ENCODE results near the gene ALG14.

The ALG14 gene

DNA sequence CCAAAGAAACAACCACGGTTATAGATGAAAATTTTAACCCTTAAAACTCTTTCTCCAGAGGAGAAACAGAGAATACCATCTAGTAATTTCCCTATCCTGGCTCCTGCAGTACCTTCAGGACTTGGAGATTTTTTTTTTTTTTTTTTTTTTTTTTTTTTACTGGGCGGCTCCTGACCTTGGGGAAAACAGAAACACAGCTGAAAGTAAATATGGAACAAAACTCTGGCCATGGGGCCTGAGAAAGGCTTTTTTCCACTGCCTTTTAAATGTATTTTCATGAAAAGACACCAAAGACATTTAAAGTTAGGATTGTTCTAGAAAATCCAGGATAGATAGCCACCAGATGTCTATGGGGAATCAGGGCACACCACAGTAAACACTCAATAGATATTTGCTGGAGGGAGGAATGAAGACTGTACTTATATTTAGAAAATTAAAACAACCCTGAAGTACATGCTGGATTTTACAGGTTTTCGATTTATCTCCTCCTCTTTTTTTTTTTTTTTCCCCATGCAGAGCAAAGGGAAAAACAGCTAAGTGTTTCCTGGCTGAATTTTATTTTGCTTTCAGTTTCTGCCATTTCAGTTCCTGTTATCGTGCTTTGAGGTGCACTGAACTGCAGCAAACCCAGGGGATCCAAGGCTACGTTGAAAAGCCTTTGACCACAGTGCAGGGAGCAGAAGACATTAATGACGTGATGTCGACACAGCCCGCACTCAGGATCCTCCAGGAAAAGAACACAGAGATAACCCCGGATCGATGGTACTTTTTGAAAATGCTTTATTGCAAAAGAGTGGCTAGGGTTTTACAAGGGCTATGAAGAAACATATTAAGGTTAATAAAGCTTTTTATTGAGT, 110.1 kb downstream of the ALG14 start:
- TF ChIP-seq ZNF274 (IDR thresholded peaks at IDR 0.05; ENCODE audit: low read depth, low read length) = no peak

DNA sequence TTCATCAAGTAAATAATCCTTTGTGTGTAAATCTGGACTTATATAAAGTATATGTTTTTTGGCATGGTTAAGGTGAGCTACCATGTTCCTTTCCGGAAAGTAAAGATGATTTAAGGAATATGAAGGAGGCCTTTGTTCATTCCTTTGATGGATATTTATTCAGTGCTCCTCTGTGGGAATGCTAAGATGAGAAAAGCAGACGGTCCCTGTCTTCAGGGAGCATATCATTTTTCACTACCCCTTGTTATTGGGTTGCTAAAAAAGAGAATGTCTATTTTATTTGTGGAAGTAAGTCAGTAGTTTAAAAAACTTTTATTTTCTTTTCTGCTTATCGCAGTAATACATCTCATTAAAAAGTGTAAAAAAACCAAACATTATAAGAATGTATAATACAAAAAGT, 110.8 kb downstream of the ALG14 start:
- no peak overlapping the region for H3K4me3 ChIP-seq (ENCODE audit: low read length)
- TF ChIP-seq ZNF274 (IDR thresholded peaks at IDR 0.05; ENCODE audit: low read depth, low read length) = no peak

More for the DNA sequence above, 110.1 kb downstream of the ALG14 start:
- peak overlapping the region; percentile 69; the same call in 1 of the 2 replicates for H3K4me3 ChIP-seq (ENCODE audit: low read length)

DNA sequence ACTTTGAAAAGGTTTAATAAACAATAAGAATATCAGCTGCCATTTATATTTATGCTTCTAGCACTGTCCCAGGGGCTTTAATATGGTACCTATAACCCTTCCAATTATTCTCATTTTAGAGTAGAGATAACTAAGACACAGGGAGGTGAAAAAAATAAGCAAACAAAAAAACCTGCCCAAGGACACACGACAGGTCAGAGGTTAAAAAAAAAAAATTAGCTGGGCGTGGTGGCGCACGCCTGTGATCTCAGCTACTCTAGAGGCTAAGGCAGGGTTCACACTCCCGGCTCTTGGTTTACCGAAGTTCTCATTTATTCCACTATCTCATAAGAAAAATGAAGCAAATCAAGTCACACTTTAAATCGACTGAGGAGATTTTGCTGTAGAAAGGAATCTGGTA, 111.2 kb downstream of the ALG14 start:
- no peak for TF ChIP-seq ZNF274 (IDR thresholded peaks at IDR 0.05; ENCODE audit: low read depth, low read length)

DNA sequence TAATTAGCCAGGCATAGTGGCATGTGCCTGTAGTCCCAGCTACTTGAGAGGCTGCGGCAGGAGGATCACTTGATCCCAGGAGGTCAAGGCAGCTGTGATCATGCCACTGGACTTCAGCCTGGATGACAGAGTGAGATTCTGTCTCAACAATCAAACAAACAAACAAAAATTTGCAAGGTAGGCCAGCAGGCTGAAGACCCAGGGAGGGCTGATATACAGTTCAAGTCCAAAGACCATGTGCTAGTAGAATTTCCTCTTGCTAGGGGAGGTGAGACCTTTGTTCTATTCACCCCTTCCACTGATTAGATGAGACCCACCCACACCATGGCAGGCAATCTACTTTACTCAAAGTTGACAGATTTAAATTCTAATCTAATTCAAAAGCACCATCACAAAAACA, 114.7 kb downstream of the ALG14 start:
- no peak for TF ChIP-seq ZNF274 (IDR thresholded peaks at IDR 0.05; ENCODE audit: low read depth, low read length)
- no peak overlapping the region for H3K4me3 ChIP-seq (ENCODE audit: low read length)

More for the DNA sequence above, 111.2 kb downstream of the ALG14 start:
- H3K4me3 ChIP-seq (ENCODE audit: low read length) = no peak overlapping the region

DNA sequence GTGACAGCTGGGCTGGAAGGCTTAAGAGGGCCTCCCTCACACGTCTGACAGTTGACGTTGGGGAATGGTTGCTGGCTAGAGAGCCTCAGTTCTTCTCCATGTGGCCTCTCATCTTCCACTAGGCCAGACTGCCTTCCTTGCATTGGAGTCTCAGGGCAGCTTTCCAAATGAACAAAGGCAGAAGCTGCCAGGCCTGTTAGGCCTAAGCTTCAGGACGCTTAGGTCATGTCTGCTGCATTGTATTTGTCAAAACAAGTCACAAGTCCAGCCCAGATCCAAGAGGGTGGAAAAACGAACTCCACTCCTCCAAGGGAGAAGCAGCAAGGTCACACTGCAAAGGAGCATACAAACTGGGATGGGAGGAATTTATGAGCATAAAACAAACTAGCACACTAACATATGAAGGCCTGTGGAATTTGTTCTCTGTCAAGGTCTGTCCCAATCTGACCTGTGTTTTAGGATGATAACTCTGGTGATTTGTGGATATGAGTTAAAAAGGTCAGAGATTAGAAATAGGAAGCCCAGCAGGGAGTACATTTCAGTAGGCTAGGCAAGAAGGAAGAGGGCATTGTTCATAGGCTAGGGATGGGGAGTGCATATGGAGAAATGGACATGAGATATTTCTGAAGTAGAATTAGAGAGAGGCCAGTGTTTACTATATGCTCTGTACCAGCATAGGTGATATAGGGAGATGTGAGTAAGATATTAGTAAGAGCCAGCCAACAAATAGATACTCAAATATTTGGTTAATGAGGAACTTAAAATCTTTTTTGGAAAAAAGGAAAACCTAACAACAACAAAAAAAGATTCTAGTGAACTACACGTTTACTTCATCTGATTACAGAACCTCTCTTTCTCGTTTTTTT, 116.8 kb downstream of the ALG14 start:
- no peak for TF ChIP-seq ZNF274 (IDR thresholded peaks at IDR 0.05; ENCODE audit: low read depth, low read length)

GRCh38 chr1:94954263-94955220, 118.2 kb downstream of the ALG14 start:
- H3K4me3 ChIP-seq (ENCODE audit: low read length) = no peak overlapping the region
- TF ChIP-seq ZNF274 (IDR thresholded peaks at IDR 0.05; ENCODE audit: low read depth, low read length) = no peak

More for the DNA sequence above, 116.8 kb downstream of the ALG14 start:
- H3K4me3 ChIP-seq (ENCODE audit: low read length) = no peak overlapping the region

DNA sequence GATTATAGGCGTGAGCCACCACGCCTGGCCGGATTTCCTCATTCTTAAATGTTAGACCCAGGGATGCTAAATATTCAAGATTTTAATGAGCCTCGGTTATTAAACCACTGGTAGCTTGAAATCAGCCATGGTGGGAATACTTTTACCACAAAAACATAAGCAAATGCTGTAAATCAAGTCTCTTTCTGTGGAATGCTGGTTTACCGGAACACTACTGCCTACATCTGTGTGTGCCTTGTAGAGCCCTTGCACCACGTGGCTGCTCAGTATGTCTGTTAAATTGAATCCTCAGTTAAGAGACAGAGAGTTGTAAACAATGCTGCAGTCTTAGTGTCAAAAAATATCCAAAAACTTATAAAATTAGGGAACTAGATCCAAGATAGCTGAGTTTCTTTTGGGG, 119.0 kb downstream of the ALG14 start:
- no peak overlapping the region for H3K4me3 ChIP-seq (ENCODE audit: low read length)
- no peak for TF ChIP-seq ZNF274 (IDR thresholded peaks at IDR 0.05; ENCODE audit: low read depth, low read length)

GRCh38 chr1:94953107-94953506, 119.6 kb downstream of the ALG14 start:
- no peak overlapping the region for H3K4me3 ChIP-seq (ENCODE audit: low read length)
- TF ChIP-seq ZNF274 (IDR thresholded peaks at IDR 0.05; ENCODE audit: low read depth, low read length) = no peak

DNA sequence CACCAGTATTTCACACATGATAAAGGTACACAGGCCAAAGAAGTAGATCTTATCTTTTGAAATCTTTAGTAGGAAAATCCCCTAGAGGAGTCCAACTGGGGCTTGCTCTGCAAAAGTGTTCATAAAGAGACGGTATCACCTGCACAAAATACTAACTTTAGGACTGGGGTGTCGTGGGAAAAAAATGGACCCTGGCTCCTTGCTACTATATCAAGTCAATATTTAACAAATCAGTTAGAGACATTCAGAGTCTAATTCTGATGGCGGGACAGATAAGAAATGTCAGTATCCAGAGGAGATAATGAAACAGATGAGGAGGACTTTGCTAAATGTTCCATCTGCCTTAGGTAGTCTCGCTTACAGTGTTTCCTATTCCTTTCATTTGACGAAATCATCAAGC, 120.2 kb downstream of the ALG14 start:
- no peak overlapping the region for H3K4me3 ChIP-seq (ENCODE audit: low read length)

GRCh38 chr1:94951509-94952208, 121.1 kb downstream of the ALG14 start:
- H3K4me3 ChIP-seq (ENCODE audit: low read length) = no peak overlapping the region
- TF ChIP-seq ZNF274 (IDR thresholded peaks at IDR 0.05; ENCODE audit: low read depth, low read length) = no peak

More for the DNA sequence above, 120.2 kb downstream of the ALG14 start:
- TF ChIP-seq ZNF274 (IDR thresholded peaks at IDR 0.05; ENCODE audit: low read depth, low read length) = no peak

- TF ChIP-seq ZNF274 (IDR thresholded peaks at IDR 0.05; ENCODE audit: low read depth, low read length) = no peak
- H3K4me3 ChIP-seq (ENCODE audit: low read length) = no peak overlapping the region
Observed at GRCh38 chr1:94951046-94951445, 121.7 kb downstream of the ALG14 start.

- TF ChIP-seq ZNF274 (IDR thresholded peaks at IDR 0.05; ENCODE audit: low read depth, low read length) = no peak
- no peak overlapping the region for H3K4me3 ChIP-seq (ENCODE audit: low read length)
Observed at GRCh38 chr1:94949681-94950661, 122.8 kb downstream of the ALG14 start.
